ENCODE data around the gene POU5F1. TPM values are rescaled to one million over a fixed set of nuclear protein-coding genes. Genes with fewer than 3 reads are reported as not detected.
"Not testable (repeated sequence)": the region's sequence is repeated elsewhere in the genome, so short reads cannot be mapped to it uniquely, and the experiment has no call there.

The POU5F1 gene
- total and polyA plus RNA-seq, 7 donors: 0.22 to 0.89 (median 0.31) TPM; not detected in 1

GRCh38 chr6:31170987-31171671 is 647 bp upstream of the POU5F1 start:
- Histone ChIP-seq H3K4me3 (no peak overlapping the region), H3K9me3 (no peaks in the 10 kb centered on the region), H3K27ac (no peak overlapping the region), H3K36me3 (ENCODE audit: insufficient read depth in 1 of 2, low read depth in 1 of 2) (no peaks in the 10 kb centered on the region), H3K27me3 (ENCODE audit: insufficient read depth in 3 of 3, low read length in 2 of 3) (no peaks in the 10 kb centered on the region), H3K4me1 (no peaks in the 10 kb centered on the region)
- no peak for ATAC-seq
- TF ChIP-seq CTCF (IDR thresholded peaks at IDR 0.05): no peak
- DNase-seq: no peak
- WGBS, 3 donors: 75 to 86% (median 81%) methylated on average over 10 of the region's 10 CpGs
- intact Hi-C loops (cut with DNase I): no loop called here

GRCh38 chr6:31169858-31170599 is 453 bp downstream of the POU5F1 start:
- intact Hi-C loops (cut with DNase I): not testable (repeated sequence)

GRCh38 chr6:31169123-31169857 is 1.2 kb downstream of the POU5F1 start:
- DNase-seq (no peak), ATAC-seq (no peak)
- Histone ChIP-seq H3K27me3 (ENCODE audit: insufficient read depth in 3 of 3, low read length in 2 of 3) (no peaks in the 10 kb centered on the region), H3K4me3 (no peak overlapping the region), H3K9me3 (no peaks in the 10 kb centered on the region), H3K27ac (no peak overlapping the region), H3K36me3 (ENCODE audit: insufficient read depth in 1 of 2, low read depth in 1 of 2) (no peaks in the 10 kb centered on the region), H3K4me1 (no peaks in the 10 kb centered on the region)
- 72 to 75% (median 73%) methylated on average over 10 of the region's 10 CpGs for WGBS, 3 donors
- intact Hi-C loops (cut with DNase I): no loop called here
- no peak for TF ChIP-seq CTCF (IDR thresholded peaks at IDR 0.05)

More at GRCh38 chr6:31169858-31170599, 453 bp downstream of the POU5F1 start:
- DNase-seq; ATAC-seq; H3K27ac ChIP-seq; H3K27me3 ChIP-seq (ENCODE audit: insufficient read depth in 3 of 3, low read length in 2 of 3); H3K36me3 ChIP-seq (ENCODE audit: insufficient read depth in 1 of 2, low read depth in 1 of 2); H3K4me3 ChIP-seq; H3K9me3 ChIP-seq; H3K4me1 ChIP-seq: not testable (repeated sequence)
- WGBS, 3 donors: 53 to 67% (median 60%) methylated on average over 21 to 23 of the region's 23 CpGs

- H3K9me3 ChIP-seq: no peaks in the 10 kb centered on the region
- H3K36me3 ChIP-seq (ENCODE audit: insufficient read depth in 1 of 2, low read depth in 1 of 2): no peaks in the 10 kb centered on the region
- 49 to 78% (median 59%) methylated on average over 3 of the region's 3 CpGs for WGBS, 3 donors
- H3K27me3 ChIP-seq (ENCODE audit: insufficient read depth in 3 of 3, low read length in 2 of 3): no peaks in the 10 kb centered on the region
- no peaks in the 10 kb centered on the region for H3K4me1 ChIP-seq
- no peak overlapping the region for H3K4me3 ChIP-seq
- TF ChIP-seq CTCF (IDR thresholded peaks at IDR 0.05): no peak
- ATAC-seq: no peak
- H3K27ac ChIP-seq: no peak overlapping the region
- intact Hi-C loops (cut with DNase I): no loop called here
- no peak for DNase-seq
Measured at GRCh38 chr6:31168606-31169005, 1.9 kb downstream of the POU5F1 start.

GRCh38 chr6:31165986-31166385 is 4.5 kb downstream of the POU5F1 start:
- Histone ChIP-seq H3K9me3 (no peaks in the 10 kb centered on the region), H3K27ac (no peak overlapping the region), H3K4me3 (no peak overlapping the region), H3K27me3 (ENCODE audit: insufficient read depth in 3 of 3, low read length in 2 of 3) (no peaks in the 10 kb centered on the region), H3K4me1 (no peaks in the 10 kb centered on the region), H3K36me3 (ENCODE audit: insufficient read depth in 1 of 2, low read depth in 1 of 2) (peaks cover 0 to 4% of the 10 kb centered on the region in 2 donors)
- intact Hi-C loops (cut with DNase I): no loop called here
- WGBS, 3 donors: 69 to 82% (median 69%) methylated on average over 5 of the region's 5 CpGs
- DNase-seq (no peak), ATAC-seq (no peak)
- TF ChIP-seq CTCF (IDR thresholded peaks at IDR 0.05): no peak

- H3K4me1 ChIP-seq; H3K9me3 ChIP-seq; DNase-seq; H3K27me3 ChIP-seq (ENCODE audit: insufficient read depth in 3 of 3, low read length in 2 of 3); intact Hi-C loops (cut with DNase I); H3K4me3 ChIP-seq; H3K36me3 ChIP-seq (ENCODE audit: insufficient read depth in 1 of 2, low read depth in 1 of 2); H3K27ac ChIP-seq; ATAC-seq: not testable (repeated sequence)
- 78 to 84% (median 80%) methylated on average over 17 of the region's 17 CpGs for WGBS, 3 donors
Measured at GRCh38 chr6:31165064-31165832, 5.2 kb downstream of the POU5F1 start.
